Colon (tissue), 2 donors: Measurements from ENCODE around the gene TMUB1.
"Not testable (repeated sequence)": the region's sequence is repeated elsewhere in the genome, so short reads cannot be mapped to it uniquely, and the experiment has no call there.

Experiments
- FAIRE-seq: peaks from 2 replicates; lab custom pipeline; 2012; peaks lifted over from hg19 to GRCh38; lab: Jason Lieb, UNC
- donor health status: control.
- donor health status: control.

Gene TMUB1

DNA sequence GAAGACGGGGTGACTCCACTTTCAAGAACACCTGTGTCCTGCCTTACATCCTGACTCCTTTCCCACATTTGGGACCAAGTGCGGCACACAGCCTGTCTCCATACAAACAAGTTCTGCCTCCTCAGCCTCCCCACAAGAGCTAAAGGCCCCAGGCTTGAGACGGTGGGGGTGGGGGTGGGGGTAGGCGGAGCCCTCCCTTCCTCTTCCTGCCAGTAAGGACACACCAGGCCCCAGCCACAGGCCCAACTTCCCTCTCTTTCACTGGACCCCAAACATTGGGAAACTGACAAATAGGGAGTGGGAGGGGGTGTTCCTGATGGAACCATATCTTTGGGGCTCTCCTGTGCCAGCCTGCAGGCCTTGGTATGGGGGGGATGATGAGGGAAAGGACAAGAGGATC lies 30.2 kb downstream of the TMUB1 start:
- no peak for FAIRE-seq

DNA sequence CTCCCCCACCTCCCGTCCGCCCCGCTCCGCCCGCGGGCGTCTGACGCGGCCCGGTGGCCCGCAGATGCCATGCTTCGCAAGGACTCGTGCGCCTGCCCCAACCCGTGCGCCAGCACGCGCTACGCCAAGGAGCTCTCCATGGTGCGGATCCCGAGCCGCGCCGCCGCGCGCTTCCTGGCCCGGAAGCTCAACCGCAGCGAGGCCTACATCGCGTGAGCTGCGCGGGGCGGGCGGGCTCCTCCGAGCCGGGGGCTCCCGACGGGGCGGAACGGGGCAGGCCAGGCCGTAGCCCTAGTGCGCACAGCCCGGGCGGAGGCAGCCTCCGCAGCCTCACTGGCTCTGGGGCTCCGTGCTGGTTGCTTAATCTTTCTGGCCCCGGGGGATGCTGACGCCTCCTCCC lies 32.2 kb downstream of the TMUB1 start:
- FAIRE-seq, result no peak

DNA sequence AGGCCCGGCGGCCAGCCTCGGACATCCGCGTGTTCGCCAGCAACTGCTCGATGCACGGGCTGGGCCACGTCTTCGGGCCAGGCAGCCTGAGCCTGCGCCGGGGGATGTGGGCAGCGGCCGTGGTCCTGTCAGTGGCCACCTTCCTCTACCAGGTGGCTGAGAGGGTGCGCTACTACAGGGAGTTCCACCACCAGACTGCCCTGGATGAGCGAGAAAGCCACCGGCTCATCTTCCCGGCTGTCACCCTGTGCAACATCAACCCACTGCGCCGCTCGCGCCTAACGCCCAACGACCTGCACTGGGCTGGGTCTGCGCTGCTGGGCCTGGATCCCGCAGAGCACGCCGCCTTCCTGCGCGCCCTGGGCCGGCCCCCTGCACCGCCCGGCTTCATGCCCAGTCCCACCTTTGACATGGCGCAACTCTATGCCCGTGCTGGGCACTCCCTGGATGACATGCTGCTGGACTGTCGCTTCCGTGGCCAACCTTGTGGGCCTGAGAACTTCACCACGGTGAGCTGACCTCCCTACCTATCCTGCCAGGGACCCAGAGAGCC lies 34.3 kb downstream of the TMUB1 start:
- FAIRE-seq, result no peak

DNA sequence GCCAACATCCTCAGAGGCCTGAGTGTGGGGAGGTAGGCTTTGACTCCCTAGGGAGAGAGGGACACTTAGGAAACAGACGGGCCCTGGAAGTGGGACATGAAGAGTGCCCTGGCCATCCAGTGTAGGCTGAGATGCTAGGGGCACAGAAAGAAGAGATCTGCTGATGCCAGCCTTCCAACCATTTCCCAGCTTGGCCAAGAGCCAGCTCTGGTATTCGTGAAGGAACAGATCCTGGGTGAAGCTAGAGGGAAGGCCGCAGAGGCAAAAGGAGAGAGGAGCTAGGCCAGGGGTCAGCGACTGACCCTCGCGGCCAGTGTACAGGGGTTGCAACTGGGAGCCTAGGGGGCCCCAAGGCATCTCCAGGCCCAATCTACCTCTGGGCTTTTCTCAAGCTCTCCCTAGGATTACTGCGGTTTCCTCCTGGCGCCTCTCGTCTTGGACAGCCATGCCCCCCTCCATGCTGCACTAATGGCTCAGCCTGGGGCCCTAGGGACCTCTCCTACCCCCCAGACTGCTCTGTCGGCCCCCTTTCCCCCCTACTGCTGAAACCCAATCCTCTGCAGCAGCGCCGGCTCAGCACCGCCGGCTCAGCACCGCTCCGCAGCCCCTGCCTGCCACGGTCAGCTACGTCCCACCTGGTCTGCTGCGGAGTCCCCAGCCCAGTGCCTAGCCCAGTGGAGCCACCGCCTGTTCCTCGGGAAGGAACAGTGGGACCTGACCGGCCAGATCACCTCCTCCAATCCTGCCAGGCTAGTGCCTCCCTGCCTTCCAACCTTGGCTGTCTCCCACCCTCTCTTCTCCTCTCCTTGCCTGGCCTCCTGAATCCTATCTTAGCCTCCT lies 35.1 kb downstream of the TMUB1 start, which contains the start of gene ASIC3:
ASIC3 (plus strand) TSS at position 556 of the 840 bp plus-strand sequence. CDS start 355 bp downstream, outside the sequence.
- no peak for FAIRE-seq

- FAIRE-seq, result no peak
These were observed 36.4 kb downstream of the TMUB1 start for GRCh38 chr7:151046603-151047573.

DNA sequence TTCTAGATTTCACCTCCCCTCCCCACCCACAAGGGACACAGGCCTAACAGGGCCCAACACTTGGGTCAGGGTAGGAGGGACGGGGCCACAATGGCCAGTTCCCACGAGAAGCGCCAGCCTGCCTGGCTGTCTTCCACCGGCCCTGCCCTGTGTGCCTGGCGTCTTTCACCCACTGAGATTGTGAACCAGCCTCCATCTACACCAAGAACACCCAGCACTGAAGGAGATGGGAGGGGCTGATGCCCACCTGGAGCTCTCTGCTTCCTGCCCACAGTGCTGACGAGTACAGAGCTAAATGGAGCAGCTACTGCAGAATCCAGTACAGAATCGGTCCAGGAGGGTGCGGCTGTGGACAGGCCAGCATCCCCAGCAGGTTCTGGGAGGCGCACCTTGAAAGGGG lies 37.3 kb downstream of the TMUB1 start:
- FAIRE-seq, result no peak

DNA sequence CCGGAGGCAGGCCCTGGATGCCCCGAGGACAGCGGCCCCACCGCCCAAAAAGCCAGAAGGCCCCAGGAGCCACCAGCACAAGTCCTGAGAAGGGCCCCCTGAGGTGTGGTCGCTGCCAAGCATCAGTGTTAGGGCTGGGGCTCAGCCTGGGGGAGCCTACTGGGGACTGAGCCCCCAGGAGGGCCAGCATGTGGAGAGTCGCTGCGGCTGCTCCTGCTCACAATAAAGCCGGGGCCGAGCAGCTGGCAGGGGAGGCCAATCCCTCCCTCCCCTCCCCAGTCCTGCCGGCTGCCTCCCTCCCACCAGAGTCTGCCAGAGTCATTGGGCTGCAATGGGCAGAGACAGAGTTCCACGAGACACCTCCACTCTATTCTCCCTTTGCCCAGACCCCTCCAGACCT lies 38.0 kb downstream of the TMUB1 start:
- no peak for FAIRE-seq

DNA sequence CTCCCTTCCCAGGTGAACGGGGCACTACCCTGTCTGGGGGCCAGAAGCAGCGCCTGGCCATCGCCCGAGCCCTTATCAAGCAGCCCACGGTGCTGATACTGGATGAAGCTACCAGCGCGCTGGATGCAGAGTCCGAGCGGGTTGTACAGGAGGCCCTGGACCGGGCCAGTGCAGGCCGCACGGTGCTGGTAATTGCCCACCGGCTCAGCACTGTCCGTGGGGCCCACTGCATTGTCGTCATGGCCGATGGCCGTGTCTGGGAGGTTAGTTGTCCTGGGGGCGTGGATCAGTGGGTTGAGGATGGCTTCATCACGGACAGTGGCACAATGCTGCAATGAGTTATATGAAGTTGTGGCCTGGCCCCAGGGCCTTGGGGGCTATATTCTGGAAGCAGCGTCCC lies 39.3 kb downstream of the TMUB1 start:
- FAIRE-seq, result no peak

- not testable (repeated sequence) for FAIRE-seq
These were observed 39.8 kb downstream of the TMUB1 start for GRCh38 chr7:151043449-151043848.

- no peak for FAIRE-seq
These were observed 42.5 kb downstream of the TMUB1 start for GRCh38 chr7:151040616-151041375.

DNA sequence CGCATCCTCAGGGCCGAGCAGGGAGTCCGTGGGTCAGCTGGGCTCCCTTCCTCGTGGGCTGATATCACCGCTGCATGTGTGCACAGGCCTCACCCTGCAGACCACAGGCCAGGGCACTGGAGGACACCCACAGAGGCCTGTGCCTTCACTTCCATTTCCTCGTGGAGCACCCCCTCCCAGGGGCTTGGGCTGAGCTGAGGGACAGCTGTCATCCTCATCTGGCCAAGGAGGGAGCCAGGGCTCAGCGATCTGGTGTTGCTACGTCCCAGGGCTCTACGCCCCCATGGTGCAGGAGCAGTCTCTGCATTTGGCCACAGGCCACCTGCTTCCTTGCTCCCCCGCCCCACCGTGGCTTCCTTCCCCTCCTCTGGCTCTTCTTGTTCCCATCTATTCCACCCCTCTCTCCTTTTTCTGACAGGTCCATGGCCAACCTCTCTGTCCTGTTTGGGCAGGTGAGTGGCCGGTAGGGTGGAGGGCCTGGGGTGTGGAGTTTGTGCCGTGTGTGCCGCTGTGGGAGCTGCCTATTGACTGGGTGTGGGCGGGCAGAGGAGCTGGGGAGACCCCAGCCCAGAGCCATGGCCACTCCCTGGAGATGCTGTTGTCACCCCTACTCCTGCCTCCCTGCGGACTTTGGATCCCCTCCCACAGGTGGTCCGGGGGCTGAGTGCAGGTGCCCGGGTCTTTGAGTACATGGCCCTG lies 43.3 kb downstream of the TMUB1 start:
- FAIRE-seq, result no peak

DNA sequence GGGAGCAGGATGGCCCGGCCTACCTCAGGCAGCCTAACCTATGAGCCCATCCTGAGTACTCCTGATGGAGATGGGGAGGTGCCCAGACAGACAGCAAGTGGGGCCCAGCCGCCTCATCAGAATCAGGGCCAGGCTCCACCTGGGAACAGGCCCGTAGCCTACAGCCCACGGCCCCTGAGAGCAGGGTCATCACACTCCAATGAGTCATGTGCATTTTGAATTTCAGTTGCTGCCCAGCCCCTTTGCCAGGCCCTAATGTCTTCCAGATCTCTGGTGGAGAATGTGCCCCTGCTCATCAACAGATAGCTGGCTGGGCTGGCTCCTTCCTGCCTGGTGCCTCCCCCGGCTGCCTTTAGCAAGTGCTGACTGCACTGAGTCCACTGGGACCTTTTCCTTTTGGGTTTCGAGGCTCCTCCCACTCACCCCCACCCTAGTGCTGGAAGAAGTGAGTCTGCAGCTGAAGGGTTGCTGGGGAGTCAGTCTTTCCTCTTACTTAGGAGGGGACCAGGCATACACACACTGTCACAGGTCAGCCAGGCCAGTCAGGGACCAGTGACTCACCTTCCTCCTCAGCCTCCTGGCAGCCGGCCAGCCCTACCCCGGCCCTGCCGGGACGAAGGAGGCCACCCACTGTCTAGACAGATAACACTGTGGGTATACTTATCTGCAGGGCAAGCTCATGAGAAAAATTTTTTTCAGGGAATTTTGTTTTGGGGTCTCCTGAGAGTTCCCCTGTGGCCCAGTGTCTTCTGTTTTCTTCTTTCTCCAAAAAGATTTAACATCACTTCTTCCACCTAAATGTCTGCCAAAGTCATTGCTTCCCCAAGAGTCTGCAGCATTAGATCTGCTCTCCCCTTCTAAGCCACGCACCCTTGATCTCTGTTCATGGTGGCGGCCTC lies 44.1 kb downstream of the TMUB1 start:
- FAIRE-seq, result no peak

GRCh38 chr7:151035902-151036301 lies 47.4 kb downstream of the TMUB1 start:
- FAIRE-seq, result no peak

- FAIRE-seq, result no peak
These were observed 48.1 kb downstream of the TMUB1 start for GRCh38 chr7:151035026-151035717.

- FAIRE-seq, result no peak
These were observed 48.8 kb downstream of the TMUB1 start for GRCh38 chr7:151034312-151035025.

GRCh38 chr7:151033864-151034249 lies 49.4 kb downstream of the TMUB1 start:
- FAIRE-seq, result no peak

GRCh38 chr7:151032936-151033863 lies 50.1 kb downstream of the TMUB1 start:
- no peak for FAIRE-seq
